Mucosa of descending colon (tissue), 3 donors: ENCODE data around the gene SND1. TPM values are rescaled to one million over a fixed set of nuclear protein-coding genes. Genes with fewer than 3 reads are reported as not detected.

Source experiments
- ATAC-seq: fragments of 200-7000 bp; cut with Tn5 transposase; one replicate; pipeline ENCODE4 v1.9.1; 2020; ENCODE audit warnings: mild to moderate bottlenecking, moderate library complexity
- DNase-seq, 3 donors: peaks; one replicate each; pipeline ENCODE4 v3.0.0-alpha.2; 2020
- H3K36me3 ChIP-seq: fragments of 200-600 bp; one replicate; pipeline ENCODE4 v1.8.0; 2021; ENCODE audit warnings: low read depth, mild to moderate bottlenecking
- H3K4me1 ChIP-seq: fragments of 200-600 bp; one replicate; pipeline ENCODE4 v1.8.0; 2021; ENCODE audit warnings: low read depth, mild to moderate bottlenecking
- H3K4me3 ChIP-seq: fragments of 200-600 bp; one replicate; pipeline ENCODE4 v1.8.0; 2021; ENCODE audit warnings: mild to moderate bottlenecking
- H3K9me3 ChIP-seq: fragments of 200-600 bp; one replicate; pipeline ENCODE4 v1.8.0; 2021; ENCODE audit warnings: mild to moderate bottlenecking
- CTCF ChIP-seq: fragments of 200-600 bp; IDR thresholded peaks from one replicate; pipeline ENCODE4 v1.8.0; 2022; ENCODE audit warnings: antibody characterized with exemption, mild to moderate bottlenecking
- intact Hi-C, 2 donors: fragments of 100-400 bp; cut with DNase I in 1 of 2; cut with micrococcal nuclease in 1 of 2; formaldehyde crosslinking; loops; one replicate each; pipeline versions ENCODE4 v1.11.0 to v1.11.1; 2022; cut with DNase I, micrococcal nuclease
- total RNA-seq, 3 donors: library from RNA; stranded (reverse); fragmentation: NEBNext Ultra II Directional in 2 of 3; extraction: Animal tissue kit (Norgen Biotek cat#: 25700) in 2 of 3; gene quantifications; one replicate each; pipeline versions ENCODE4 v1.2.1 to v1.2.4, GENCODE V29; 2021 to 2023
- donor health status: DM: no; HTN: no; CAD: no; lungs with moderate emphysema.
- donor health status: DM: no; HTN: no; CAD: no.
- donor health status: DM: no; HTN: yes; CAD: no.

The SND1 gene
- total RNA-seq, 3 donors from 2014 or later, result 99.0 to 131 (median 106) TPM

DNA sequence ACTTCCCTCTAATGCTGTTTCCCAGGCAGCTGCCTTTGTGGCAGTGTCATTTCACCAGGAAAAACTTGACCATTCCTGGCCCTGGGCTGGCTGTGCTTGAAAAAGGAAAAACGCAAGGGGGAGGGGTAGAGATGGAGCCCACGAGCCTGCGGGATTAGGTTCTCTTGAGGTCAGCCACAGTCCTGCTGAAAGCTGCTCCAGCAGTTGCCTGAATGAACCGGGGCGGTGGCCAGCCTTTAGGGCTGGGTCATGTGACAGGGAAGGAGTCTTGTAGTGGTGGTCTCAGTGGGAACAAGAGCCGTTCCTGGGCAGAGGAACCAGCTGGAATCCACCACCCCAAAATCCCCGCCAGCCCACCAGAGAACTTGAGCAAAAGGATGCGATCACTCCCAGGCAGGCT, 430.4 kb downstream of the SND1 start:
- no peak for TF ChIP-seq CTCF
- no peak overlapping the region for H3K4me3 ChIP-seq
- peak in 1 of 3 donors; percentile 27 for DNase-seq
- no peaks in the 10 kb centered on the region for H3K9me3 ChIP-seq
- H3K4me1 ChIP-seq, result peaks cover 1% of the 10 kb centered on the region
- H3K36me3 ChIP-seq, result no peaks in the 10 kb centered on the region
- intact Hi-C loops, result no loop called here
- ATAC-seq, result no peak

DNA sequence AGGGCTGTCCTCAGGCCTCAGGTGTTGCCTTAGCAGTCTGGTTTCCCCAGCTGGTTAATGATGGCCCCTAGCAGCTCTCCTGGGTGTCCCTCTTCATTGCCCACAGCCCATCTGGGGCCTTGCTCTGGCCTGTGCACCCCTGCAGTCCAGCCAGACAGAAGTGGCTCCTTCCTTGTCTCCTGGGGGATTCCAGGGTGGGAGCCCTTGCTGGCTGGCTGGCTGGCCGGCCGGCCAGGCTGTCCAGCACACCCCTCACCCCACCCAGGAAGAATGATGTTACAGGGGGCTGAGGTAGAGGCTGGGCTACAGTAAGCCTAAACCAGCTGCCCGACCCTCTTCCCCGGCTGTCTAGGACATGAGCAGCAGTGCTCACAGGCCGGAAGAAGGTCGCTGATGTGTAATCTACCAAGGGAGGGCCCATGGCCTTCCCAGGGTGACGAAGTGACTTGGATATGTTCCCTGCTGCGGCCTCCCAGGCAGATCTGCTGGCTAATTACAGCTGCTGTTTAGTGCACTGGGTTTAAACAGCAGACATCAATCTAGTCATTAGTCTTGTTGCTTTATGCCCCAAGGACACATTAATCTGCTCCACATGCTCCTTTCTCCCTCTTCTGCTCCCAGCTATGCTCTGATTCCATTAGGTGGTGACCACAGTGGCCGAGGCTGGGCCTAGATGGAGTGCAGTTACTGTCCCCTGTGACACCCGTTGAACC, 433.1 kb downstream of the SND1 start:
- ATAC-seq (peak; percentile 39), DNase-seq (peak in 2 of 3 donors; percentile 27 to 43)
- TF ChIP-seq CTCF, result no peak
- no peaks in the 10 kb centered on the region for H3K36me3 ChIP-seq
- no peaks in the 10 kb centered on the region for H3K4me1 ChIP-seq
- H3K4me3 ChIP-seq, result no peak overlapping the region
- no peaks in the 10 kb centered on the region for H3K9me3 ChIP-seq
- intact Hi-C loops, result no loop called here

- intact Hi-C loops, result no loop called here
- Histone ChIP-seq H3K4me3 (no peak overlapping the region), H3K4me1 (no peaks in the 10 kb centered on the region), H3K9me3 (no peaks in the 10 kb centered on the region), H3K36me3 (peaks cover 4% of the 10 kb centered on the region)
- DNase-seq (peak in 1 of 3 donors; percentile 26), ATAC-seq (no peak)
- TF ChIP-seq CTCF, result no peak
Measured at GRCh38 chr7:128090492-128090891, 438.5 kb downstream of the SND1 start.

DNA sequence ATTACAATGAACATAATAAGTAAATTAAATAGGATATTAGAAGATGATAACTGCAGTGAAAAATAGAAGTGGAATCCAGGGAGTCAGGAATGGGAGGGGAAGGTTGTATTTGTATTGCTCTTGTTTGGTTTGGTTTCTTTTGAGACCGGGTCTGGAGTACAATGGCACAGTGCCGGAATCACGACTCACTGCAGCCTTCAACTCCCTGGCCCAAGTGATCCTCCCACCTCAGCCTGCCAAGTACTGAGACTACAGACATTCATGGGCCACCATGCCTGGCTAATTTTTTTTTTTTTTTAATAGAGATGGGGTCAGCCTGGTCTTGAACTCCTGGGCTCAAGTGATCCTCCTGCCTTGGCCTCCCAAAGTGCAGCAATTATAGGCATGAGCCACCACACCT, 439.1 kb downstream of the SND1 start:
- H3K4me3 ChIP-seq, result no peak overlapping the region
- DNase-seq, result peak in 1 of 3 donors; percentile 5
- intact Hi-C loops, result no loop called here
- peaks cover 4% of the 10 kb centered on the region for H3K36me3 ChIP-seq
- no peak for ATAC-seq
- TF ChIP-seq CTCF, result no peak
- H3K4me1 ChIP-seq, result no peaks in the 10 kb centered on the region
- no peaks in the 10 kb centered on the region for H3K9me3 ChIP-seq

- DNase-seq (peak in 1 of 3 donors; percentile 33), ATAC-seq (no peak)
- Histone ChIP-seq H3K4me3 (no peak overlapping the region), H3K4me1 (no peaks in the 10 kb centered on the region), H3K9me3 (no peaks in the 10 kb centered on the region), H3K36me3 (peaks cover 4% of the 10 kb centered on the region)
- intact Hi-C loops, result no loop called here
- TF ChIP-seq CTCF, result no peak
Measured at GRCh38 chr7:128092221-128092620, 440.2 kb downstream of the SND1 start.
